Epithelial cell of prostate (primary cell): Measurements from ENCODE around the gene FHAD1.

Experiments used
- DNase-seq: peaks from one replicate; pipeline ENCODE4 v3.0.0-alpha.2; 2011; ENCODE audit warnings: low read depth, low spot score
- H3K27ac ChIP-seq: fragments of 450-650 bp; 2 replicates; pipeline ENCODE4 v1.5.1; 2017; ENCODE audit warnings: mild to moderate bottlenecking

FHAD1 gene

GRCh38 chr1:15217654-15218053 is 29.4 kb upstream of the FHAD1 start:
- no peak for DNase-seq
- H3K27ac ChIP-seq, result no peak overlapping the region

- no peak for DNase-seq
- no peak overlapping the region for H3K27ac ChIP-seq
Observed at GRCh38 chr1:15218287-15219279, 28.4 kb upstream of the FHAD1 start.

GRCh38 chr1:15219280-15220023 is 27.6 kb upstream of the FHAD1 start:
- H3K27ac ChIP-seq, result no peak overlapping the region
- DNase-seq, result no peak

GRCh38 chr1:15220024-15220392 is 27.0 kb upstream of the FHAD1 start:
- no peak for DNase-seq
- no peak overlapping the region for H3K27ac ChIP-seq

GRCh38 chr1:15220825-15221431 is 26.1 kb upstream of the FHAD1 start:
- no peak for DNase-seq
- H3K27ac ChIP-seq, result no peak overlapping the region

DNA sequence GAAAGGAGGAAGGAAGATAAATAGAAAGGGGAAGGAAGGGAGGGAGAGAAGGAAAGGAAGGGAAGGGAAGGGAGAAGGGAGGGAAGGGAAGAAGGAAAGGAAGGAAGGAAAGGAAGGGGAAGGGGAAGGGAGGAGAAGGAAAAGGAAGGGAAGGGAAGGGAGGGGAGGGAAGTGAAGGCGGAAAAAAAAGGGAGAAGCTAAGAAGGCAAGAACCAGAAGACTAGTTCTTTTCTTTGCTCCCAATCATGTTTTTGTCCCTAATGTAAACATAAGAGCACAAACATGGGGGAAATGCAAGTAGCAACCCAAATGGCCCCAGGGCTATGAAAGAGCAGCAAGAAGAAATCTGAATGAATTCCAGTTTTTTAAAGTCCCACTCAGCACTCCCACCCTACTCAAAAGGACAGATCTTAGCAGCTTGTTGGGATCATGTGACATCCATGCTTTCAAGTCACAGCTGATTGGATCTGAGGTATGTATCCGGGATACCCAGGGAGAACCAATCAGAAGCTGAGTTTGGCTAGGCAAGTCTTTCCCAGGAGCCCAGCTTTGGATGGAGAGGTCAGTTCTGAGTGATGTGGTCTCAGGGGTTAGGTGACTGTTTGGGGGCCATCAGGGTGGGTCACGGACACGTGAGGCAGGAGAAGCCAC is 24.2 kb upstream of the FHAD1 start:
- no peak for DNase-seq
- H3K27ac ChIP-seq, result no peak overlapping the region

- DNase-seq, result no peak
Observed at GRCh38 chr1:15224259-15224869, 22.7 kb upstream of the FHAD1 start.

DNA sequence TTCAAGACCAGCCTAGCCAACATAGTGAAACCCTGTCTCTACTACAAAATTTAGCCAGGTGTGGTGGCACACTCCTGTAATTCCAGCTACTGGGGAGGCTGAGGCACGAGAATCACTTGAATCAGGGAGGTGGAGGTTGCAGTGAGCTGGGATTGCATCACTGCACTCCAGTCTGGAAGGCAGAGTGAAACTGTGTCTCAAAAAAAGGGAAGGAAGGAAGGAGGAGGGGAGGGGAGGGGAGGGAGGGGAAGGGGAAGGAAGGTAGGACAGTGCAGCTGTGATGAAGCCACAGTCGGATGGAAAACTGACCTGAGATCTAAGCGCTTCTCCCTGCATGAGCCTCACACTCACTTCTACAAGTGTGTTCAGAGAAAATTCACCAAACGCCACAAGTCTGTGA is 22.0 kb upstream of the FHAD1 start:
- H3K27ac ChIP-seq, result no peak overlapping the region

More at GRCh38 chr1:15224259-15224869, 22.7 kb upstream of the FHAD1 start:
- H3K27ac ChIP-seq, result no peak overlapping the region

GRCh38 chr1:15225461-15225860 is 21.6 kb upstream of the FHAD1 start:
- DNase-seq, result no peak
- no peak overlapping the region for H3K27ac ChIP-seq

More for the DNA sequence above, 22.0 kb upstream of the FHAD1 start:
- no peak for DNase-seq

DNA sequence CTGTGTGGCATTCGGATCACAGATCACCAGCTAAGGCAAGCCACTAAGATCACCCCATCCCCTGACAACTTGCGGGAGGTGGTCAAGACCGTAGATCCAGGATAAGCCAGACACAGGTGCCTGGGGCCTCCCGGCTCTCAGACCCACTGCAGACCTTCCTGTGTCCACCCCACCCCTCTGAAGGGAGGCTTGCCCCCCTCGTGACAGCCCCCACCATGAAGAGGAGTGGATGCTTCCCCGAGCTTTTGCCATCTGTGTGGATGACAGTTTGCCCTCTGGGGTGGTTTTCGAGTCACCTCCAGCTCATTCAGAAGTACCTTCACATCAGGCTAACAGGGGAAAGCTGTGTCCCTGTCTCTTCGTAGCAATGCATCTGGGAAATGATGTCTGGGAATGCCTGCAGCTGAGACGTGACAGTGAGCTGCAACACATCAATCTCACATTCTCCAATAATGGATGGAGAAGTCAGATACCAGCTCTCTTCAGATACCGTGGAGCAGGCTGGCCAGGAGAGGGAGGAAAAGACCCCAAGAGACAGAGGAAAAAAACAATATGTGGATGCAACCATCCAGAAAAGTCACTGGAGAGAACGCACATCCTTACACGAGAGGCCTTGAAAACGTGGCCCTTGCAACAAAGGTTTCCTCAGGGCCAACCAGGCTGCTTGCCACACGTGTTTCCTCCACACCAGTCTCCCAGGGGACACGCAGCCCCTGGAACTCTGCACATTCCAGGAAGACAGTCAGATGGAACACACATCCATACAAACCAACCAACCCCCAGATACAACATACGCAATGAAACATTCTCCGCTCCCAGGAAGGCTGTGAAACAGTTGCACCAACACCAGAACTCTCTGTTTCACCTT is 20.4 kb upstream of the FHAD1 start:
- DNase-seq, result no peak

GRCh38 chr1:15229707-15230131 is 17.3 kb upstream of the FHAD1 start:
- H3K27ac ChIP-seq, result no peak overlapping the region
- DNase-seq, result no peak

More for the DNA sequence above, 20.4 kb upstream of the FHAD1 start:
- no peak overlapping the region for H3K27ac ChIP-seq

GRCh38 chr1:15231714-15232201 is 15.3 kb upstream of the FHAD1 start:
- DNase-seq, result no peak
- H3K27ac ChIP-seq, result no peak overlapping the region

DNA sequence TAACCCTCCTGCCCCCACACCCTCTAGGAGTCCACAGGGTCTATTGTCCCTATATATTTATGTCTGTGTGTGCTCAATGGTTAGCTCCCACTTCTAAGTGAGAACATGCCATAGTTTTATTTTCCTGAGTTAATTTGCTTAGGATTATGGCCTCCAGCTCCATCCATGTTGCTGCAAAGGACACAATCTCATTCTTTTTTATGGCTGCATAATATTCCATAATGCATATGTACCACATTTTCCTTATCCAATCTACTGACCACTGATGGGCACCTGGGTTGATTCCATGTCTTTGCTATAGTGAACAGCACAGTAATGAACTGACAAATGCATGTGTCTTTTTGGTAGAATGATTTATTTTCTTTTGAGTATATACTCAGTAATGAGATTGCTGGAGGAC is 13.3 kb upstream of the FHAD1 start:
- H3K27ac ChIP-seq, result no peak overlapping the region
- DNase-seq, result no peak

- H3K27ac ChIP-seq, result no peak overlapping the region
- DNase-seq, result no peak
Observed at GRCh38 chr1:15236321-15236721, 10.7 kb upstream of the FHAD1 start.

- no peak overlapping the region for H3K27ac ChIP-seq
- DNase-seq, result no peak
Observed at GRCh38 chr1:15236746-15237145, 10.3 kb upstream of the FHAD1 start.

- H3K27ac ChIP-seq, result no peak overlapping the region
- DNase-seq, result no peak
Observed at GRCh38 chr1:15238789-15239188, 8.2 kb upstream of the FHAD1 start.

DNA sequence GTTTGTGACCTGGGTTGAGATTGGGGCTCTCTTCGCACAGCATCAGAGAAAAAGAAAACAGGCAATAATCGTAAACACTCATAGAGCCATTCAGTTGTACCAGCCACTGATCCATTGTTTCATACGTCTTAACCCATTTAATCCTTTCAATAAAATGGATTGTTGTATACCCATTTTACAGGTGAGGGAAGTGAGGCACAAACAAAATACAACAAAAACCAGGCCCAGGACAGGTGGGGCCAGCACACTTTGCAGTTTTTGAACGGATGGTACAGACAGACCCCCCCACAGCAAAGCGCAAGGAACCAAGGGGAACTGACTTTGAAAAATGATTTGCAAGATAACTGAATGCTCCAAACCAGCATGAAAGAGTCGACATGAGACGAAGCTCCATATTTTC is 4.3 kb upstream of the FHAD1 start:
- H3K27ac ChIP-seq, result no peak overlapping the region
- DNase-seq, result no peak

GRCh38 chr1:15243275-15244043 is 3.6 kb upstream of the FHAD1 start:
- H3K27ac ChIP-seq, result no peak overlapping the region
- no peak for DNase-seq
